ENCODE measurements around the gene RALGPS1.

The RALGPS1 gene

DNA sequence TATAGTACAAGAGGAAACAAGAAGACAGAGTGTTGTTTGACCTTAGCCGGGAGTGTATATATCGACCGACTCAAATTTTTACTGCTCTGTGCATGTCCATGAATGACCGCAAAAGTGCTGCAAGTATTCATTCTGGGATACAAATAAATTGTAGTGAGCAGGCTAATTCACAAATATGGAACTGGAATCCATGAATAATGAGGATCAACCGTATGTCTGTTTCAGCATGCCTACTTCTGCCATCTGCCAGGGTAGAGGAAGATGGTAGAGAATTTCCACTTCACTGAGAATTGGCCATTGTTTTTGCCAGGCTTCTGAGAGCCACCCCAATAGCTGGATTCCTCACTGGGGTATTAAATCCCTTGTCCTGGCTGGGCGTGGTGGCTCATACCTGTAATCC, 8.5 kb upstream of the RALGPS1 start:
- no peak for DNase-seq (ENCODE audit: low read depth in 2 of 2, low spot score in 1 of 2)

DNA sequence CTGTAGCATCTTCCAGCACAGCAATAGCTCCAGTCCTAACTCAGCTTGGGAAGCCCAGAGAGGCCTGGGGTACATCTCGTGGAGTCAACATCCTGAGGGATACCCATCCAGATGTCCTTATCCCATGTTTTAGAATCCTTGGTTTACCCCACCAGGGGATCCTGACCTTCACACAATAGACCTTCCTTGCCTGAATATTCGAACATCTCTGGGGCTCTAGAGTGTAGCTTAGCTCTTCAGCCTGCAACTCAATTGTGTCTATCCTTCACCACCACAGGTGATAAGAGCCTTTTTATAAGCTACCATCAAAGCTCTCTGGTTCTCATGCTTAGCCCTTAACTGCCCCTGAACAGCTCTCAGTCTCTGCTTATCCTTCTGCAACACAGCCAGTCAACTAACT, 7.5 kb upstream of the RALGPS1 start:
- no peak for DNase-seq (ENCODE audit: low read depth in 2 of 2, low spot score in 1 of 2)

DNA sequence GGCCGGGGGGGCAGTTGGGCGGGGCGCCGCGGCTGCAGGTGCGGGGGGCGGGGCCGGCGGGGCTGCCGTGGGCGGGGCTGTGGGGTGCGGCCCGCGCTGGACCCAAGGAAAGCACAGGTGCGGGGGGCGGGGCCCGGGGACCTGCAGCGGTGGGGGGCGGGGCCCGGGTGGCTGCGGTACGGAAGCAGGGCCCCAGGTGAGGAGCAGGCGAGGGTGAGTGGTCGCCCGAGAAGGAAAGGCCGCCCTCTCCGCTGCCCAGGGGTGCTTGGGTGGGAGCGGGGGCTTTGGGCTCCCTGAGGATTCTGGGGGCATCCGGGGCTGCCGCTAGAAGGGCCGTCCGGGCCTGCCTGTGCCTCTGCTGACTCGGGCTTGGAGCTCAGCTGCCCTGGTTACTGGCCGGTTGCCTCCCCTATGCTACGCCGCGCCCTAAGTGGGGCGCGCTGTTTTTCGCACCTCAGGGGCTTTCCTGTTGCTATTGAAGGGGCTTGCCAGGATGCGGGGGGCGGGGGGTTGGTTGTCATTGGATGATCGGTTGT, 767 bp downstream of the RALGPS1 start:
- DNase-seq (ENCODE audit: low read depth in 2 of 2, low spot score in 1 of 2): peak; percentile 3 to 7

DNA sequence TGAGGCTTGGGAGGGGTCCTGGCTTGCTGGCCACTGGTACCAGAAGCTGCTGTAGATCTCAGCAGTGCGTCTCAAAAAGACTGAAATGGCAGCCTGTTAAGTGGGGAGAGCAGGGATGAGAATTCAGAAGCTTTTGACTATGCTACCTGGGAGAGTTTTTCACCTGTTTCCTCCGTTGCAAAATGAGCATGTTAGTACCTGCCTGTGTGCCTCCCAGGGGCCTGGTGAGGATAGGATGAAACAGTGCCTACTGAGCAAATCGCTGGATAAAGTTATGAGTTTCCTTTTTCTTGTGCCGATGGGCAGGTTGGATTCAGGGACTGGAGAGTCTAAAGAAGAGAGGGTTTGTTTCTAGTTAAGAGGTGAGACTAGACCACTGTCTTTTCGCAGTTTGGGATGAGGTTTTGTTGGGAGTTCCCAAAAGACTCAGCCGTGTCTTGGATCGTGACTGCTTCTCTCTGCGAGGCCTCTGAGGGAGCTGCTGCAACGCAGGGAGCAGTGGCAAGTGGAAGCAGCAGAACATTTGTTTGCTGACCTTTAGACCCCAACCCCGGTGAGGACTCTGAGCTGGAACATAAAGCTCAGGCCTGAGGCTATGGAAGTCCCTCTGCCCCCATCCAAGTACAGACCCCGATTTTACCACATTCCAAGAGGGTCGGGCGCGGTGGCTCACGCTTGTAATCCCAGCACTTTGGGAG, 1.4 kb downstream of the RALGPS1 start:
- no peak for DNase-seq (ENCODE audit: low read depth in 2 of 2, low spot score in 1 of 2)

DNA sequence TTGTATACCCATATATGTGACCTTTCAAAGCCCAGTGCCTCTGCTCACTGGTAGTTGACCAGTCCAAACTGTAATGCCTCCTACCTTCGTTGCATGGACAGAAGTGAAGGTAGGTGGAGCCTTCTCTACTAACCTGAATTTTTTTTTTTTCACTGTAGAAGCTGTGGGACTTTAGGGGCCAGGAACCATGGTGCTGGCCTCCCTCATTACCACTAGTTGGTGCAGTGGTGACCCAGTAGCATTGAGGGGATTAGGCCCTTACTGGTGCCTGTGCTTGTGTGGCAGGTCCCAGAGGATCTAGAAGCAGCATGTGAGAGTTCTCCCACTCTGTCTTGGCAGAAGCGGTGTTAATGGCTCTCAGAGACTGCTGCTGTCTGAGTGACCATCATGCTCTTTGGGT, 2.3 kb downstream of the RALGPS1 start:
- DNase-seq (ENCODE audit: low read depth in 2 of 2, low spot score in 1 of 2): no peak

DNA sequence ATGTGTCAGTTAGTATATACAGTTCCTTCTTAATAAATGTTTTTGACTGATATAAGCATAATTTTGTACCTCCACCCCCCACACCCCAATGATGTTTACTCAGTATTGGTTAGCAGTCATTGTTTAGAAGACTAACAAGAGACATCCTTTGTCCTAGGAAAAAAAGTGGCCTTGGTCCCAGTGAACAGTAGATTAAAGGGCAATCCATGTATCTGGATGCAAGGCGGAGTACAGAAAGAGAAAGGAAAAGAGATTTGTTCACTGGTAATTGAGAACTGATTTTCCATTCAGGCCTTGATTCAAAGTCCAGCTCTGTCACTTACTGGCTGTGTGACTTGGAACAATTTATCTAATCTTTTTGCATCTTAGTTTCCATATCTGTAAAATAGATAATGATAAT, 4.6 kb downstream of the RALGPS1 start:
- no peak for DNase-seq (ENCODE audit: low read depth in 2 of 2, low spot score in 1 of 2)

DNA sequence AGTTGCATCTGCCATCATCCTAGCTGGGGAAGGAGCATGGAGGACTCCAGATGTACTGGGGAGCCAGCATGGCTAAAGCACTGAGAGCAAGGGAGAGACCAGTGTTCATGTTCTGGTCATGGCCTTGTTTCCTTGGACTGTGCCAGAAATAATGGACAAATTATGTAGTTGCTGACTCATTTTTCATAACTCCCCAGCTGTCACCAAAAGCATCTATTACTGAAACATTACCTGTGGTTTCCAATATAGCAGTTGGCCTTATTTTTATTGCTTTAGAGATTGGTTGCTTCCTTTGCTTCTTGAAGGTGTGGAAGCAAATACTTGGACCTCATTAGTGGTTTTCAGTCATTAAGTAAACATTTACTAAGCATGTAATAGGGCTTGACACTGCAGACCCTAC, 11.3 kb downstream of the RALGPS1 start:
- DNase-seq (ENCODE audit: low read depth in 2 of 2, low spot score in 1 of 2): no peak

DNA sequence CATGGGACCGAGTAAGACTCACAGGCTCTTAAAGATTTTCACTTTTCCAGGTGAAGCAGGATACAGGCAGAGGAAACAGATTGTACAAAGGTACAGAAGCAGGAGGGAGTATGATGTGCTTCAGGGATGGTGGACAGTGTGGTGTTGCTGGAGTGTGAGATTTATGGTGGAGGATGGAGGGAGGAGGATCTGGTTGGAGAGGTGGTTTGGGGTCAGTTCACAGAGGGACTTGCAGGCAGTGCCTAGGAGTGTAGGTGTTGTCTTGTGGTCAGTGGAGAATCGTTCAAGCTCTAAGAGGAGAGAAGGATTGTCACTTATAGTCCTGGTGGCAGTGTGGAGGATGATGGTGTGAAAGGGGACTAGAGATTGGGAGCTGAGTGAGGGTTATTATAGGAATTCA, 11.8 kb downstream of the RALGPS1 start:
- DNase-seq (ENCODE audit: low read depth in 2 of 2, low spot score in 1 of 2): no peak

DNA sequence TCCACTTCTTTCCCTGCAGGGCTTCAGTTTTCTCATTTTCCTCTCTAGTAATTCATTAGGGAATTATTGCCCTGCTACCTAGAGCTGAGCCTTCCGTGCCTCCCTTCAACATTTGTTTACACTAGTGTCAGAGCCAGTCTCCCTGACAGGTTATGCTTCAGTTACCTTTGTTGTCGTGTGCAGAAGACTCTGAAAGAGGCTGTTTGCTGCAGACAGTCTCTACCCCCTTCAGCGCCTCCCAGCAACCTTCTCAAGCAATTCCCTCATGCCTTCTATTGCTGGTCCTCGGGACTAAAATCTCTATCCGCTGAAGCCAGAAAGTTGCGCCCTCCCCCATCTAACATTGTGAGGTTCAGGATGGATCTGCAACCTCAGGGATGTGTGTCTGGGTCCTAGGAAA, 12.8 kb downstream of the RALGPS1 start:
- no peak for DNase-seq (ENCODE audit: low read depth in 2 of 2, low spot score in 1 of 2)

DNA sequence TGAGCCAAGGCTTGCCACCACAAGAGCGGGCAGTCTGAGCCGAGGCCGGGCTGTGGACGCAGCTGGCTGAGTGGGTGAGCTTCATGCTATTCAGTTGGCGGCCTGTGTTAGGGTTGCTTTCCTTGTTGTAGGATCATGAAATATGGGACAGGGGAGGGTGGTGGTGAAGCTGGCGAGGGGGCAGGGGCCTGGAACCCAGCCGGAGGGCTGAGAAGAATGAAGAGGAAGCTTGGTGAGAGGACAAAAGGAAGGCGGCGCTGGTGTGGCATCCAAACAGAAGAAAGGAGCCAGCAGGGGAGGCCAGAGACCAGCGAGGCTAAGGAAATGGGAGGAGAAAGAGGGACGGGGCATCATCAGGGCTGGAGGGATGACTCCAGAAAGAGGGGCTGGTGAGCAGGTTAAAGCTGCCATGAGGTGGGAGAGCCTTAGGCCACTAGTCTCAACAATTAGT, 18.3 kb downstream of the RALGPS1 start:
- no peak for DNase-seq (ENCODE audit: low read depth in 2 of 2, low spot score in 1 of 2)

DNA sequence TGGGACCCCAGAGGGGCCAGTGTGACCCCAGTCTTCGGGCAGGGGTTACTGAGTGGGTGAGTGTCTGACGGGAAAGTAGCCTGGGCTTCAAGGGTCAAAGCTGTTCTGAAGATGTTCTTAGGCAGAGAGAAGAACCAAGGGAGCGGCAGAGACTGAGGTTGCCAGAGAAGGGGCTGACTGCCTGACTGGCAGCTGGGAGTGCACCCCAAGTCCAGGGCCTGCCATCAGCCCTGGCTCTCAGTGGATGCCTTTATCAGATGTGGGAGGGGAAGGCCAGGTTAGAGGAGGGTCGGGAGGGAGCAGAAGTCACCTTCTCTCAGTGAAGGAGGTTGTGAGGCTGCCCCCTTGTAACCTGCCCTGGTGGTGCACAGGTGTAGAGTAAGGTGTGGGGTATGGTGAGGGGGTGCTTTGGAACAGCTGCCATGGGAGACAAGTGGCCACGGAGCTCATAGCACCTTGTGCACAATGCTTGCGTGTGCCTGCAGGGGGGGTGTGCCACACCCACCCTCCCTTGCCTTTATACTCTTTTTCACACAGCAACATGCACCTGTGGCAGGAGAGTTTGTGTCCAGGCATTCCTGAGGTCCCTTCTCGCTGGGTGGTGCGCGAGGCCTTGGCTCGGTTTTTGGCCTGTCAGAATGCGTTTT, 18.9 kb downstream of the RALGPS1 start:
- no peak for DNase-seq (ENCODE audit: low read depth in 2 of 2, low spot score in 1 of 2)

DNA sequence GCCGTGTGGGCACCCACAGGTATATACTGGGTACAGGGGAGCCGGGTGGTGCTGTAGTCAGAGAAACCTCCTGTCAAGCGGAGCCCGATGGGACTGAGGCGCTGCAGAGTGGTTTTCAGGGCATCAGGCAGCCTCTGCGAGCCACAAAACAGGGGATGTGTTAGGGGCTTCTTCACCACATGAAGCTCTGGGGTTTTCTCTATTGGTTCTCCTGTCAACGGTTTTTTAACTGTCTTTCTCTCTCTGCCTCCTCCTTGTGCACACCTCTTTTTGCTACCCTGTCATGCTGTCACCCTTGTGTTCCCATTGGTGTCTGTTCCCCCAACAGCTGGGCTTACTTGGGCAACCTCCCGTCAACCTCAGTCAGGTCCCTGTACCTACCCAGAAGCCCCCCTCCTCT, 19.9 kb downstream of the RALGPS1 start:
- DNase-seq (ENCODE audit: low read depth in 2 of 2, low spot score in 1 of 2): no peak

DNA sequence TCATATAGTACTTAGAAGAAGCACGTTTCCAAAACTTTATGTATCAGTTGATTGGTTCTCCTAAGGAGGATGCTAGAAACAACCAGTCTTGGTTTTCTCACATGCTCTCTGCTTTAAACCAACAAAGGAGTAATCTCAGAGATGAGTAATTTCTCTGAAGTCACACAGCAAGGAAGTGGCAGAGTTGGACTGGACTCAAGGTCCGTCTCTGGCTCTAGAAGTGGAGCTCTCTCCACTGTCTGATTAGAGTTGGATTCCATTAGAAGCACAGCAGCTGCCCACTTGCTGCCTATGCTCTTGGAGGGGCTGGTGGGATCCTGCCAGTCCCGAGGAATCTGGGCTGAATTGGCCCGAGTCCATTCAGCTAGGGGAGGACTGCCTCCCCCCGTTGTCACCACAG, 21.0 kb downstream of the RALGPS1 start:
- no peak for DNase-seq (ENCODE audit: low read depth in 2 of 2, low spot score in 1 of 2)

DNA sequence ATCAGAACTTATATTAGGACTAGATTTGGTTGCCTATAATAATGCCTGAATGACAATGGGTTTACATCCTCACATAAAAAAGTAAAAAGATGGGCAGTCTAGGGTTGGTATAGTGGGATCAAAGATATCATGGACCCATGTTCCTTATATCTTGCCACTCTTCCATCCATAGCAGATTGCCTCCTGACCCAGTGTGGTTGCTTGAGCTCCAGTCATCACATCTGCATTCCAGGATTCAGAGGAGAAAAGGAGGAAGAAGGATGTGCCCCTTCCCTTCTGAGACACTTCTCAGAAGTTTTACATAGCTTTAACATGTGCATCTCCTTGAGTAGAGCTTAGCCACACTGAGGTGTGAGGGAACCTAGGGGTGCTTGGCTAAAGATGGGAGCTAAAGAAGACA, 22.9 kb downstream of the RALGPS1 start:
- no peak for DNase-seq (ENCODE audit: low read depth in 2 of 2, low spot score in 1 of 2)

DNA sequence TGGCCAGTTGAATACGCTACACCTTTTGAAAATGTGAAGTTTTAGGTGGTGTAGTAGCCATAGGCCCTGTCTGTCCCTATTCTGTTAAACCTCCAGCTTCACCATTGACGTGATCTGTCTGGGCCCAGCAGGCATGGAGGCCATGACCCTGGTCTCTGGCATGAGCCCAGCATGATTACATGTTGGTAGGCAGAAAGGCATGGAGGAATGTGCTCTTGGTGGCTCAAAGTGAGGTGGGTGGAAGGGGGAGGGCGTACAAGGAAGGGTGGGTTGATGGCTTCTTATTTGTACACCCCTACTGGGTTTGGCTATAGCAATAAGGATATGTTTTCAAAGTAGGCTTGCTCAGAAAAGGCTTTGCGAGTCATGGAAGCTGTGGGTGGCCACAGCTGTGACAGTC, 23.7 kb downstream of the RALGPS1 start:
- no peak for DNase-seq (ENCODE audit: low read depth in 2 of 2, low spot score in 1 of 2)

DNA sequence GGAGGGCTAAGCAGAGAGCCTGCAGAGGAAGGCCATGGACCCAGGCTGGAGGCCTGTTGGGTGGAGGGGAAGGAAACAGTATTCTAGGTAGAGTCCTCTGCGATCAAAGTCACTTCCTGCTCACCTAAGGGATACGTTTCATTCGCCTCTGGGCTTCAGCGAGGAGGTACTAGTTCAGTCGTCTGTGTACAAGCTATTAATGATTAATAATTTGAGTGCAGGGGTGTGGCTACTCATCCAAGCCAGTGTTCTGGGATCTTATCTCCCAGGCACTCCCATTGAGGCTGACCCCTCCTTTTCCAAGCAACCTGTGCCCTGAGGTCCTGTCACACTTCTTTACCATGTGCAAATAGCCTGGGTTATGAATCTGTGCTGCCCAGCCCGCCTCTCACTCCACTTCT, 25.2 kb downstream of the RALGPS1 start:
- no peak for DNase-seq (ENCODE audit: low read depth in 2 of 2, low spot score in 1 of 2)

DNA sequence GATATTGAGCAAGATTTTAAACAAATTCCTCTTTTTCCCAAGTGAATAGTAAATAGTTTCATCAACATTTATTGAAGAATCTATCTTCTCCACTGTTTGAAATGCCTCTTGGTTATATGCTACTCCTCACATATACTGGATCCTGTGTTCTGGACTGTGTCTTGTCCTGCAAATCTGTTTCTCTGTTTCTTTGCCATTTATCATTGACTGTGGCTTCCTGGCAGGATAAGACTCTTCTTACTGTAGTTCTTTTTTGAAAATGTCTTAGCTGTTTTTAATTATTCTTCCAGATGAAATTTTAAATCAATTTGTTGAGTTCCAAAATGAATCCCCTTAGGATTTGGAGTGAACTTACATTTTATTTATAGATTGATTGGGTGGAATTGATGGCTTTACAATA, 27.8 kb downstream of the RALGPS1 start:
- DNase-seq (ENCODE audit: low read depth in 2 of 2, low spot score in 1 of 2): no peak

DNA sequence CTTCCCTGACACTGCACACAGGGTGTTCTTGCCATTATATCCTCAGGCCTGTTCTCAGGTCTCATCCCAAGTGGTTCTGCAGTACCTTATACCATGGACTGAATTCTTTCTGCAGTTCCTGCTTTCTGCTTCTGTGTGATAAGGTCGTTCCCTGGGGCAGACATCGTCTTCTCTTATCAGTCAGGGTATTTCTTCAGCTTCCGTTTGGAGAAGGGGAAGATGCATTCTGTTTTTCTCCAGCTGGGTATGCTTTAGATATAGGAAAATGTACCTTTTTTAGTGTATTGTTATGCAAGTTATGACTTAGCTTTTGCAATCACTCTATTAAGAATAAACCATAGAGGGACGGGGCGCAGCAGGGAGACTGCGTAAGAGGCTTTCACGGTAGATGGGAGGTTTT, 31.1 kb downstream of the RALGPS1 start:
- DNase-seq (ENCODE audit: low read depth in 2 of 2, low spot score in 1 of 2): no peak

DNA sequence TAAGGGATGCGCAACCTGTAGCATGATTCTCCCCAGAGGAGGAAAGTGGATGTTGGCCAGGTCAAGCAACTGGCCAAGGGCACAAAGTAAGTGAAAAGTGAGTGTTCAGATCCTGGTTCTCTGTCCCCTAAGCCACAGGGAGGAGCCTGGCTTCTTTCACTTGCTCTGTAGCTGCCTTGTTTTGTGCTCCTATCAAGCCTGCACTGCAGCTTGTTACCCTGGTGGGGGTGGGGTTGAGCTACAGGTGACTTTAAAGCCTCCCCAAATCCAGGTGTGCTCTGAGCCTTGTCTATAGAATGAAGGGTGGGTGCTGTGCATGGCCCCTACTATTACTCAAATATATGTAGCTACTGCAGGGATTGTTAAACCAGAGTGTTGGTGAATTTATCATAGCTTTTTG, 32.9 kb downstream of the RALGPS1 start:
- no peak for DNase-seq (ENCODE audit: low read depth in 2 of 2, low spot score in 1 of 2)

DNA sequence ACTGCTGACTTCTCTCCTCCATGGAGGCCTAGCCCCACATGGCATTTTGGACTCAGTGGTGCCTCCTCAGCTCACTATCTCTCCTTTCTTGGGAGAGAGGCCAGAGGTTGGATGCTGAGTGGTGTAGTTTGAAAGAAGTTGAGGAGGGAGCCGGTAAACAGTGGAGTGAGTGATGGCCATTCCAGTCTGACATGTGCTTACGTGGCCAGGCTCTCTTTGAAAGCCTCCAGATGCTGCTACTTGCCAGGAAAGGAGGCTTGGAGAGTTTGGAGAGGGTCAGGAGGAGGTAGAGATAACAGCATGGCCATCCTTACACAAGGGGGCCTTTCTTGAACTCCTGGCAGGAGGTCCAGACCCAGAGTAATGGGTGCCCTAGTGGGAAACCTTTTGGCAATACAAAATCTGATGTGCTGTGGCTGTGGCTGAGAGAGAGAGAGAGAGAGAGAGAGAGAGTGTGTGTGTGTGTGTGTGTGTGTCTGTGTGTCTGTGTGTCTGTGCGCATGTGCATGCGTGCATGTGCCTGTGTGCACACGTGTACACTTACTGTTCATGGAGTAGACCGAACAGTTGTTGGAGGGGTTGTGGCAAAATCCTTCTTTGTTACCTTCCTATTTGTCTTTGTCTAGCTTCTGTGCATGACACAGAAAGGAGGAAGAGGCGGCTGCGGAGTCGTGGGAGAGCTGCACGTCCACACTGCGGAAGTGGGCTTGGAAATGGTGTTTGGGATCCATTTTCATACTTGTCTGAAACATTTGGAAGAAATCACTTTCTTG, 37.8 kb downstream of the RALGPS1 start:
- no peak for DNase-seq (ENCODE audit: low read depth in 2 of 2, low spot score in 1 of 2)

DNA sequence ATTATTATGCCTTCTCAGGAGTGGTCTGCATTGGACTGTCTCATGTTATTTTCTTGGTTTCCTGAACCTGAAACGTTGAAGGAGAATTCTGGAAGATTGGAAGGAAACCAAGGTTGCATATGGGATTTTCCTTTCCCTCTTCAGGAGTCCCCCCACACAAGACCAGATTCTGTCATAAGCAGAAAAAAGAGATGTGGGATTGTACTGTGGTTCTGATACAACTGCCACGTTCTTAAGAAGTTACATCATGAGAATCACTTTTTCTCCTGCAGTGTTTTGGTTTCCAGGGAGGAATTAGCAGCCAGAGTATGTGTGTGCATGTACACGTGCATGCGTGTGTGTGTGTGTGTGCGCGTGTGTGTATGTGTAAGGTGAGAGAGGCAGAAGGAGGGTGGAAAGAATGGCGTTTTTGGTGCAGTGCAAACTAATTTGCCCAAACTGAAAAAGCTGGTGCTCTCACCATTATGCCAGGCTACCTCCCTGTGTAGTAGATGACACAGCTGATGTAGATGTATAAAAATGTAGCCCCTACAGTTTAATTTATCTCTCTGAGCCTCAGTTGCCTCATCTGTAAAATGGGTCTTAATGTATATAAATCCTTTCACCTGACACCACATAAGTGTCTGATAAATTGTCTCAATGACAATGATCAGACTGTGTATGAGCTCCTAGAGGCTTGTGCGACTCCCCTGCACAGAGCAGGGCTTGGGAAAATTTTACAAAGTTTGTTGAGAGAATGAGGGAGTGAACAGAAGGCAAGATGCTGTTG, 38.6 kb downstream of the RALGPS1 start:
- no peak for DNase-seq (ENCODE audit: low read depth in 2 of 2, low spot score in 1 of 2)

Data from stimulated activated CD8-positive, alpha-beta memory T cell treated with anti-CD3 and anti-CD28 coated beads, Interleukin-4, amount 100 ng/mL, for 1 hour (primary cell).